Liver (tissue), 9 donors: Measurements from ENCODE around the gene GULP1. TPM values are rescaled to one million over a fixed set of nuclear protein-coding genes. Genes with fewer than 3 reads are reported as not detected.

Experiments
- DNase-seq: peaks from one replicate; pipeline ENCODE4 v3.0.0-alpha.2; 2017; ENCODE audit warnings: low spot score
- H3K27ac ChIP-seq, 2 donors: one replicate each; pipeline ENCODE4 v1.7.0; 2013; ENCODE audit warnings: inconsistent platforms in 2 of 2, low read length in 2 of 2, control low read depth in 1 of 2, low read depth in 1 of 2, mild to moderate bottlenecking in 1 of 2
- H3K27me3 ChIP-seq, 4 donors: one replicate each; pipeline versions ENCODE4 v1.6.1 to v1.7.0; 2013; ENCODE audit warnings: low read length in 3 of 4, inconsistent platforms in 1 of 4, mild to moderate bottlenecking in 1 of 4, moderate library complexity in 1 of 4; ENCODE audit not compliant: control insufficient read depth in 4 of 4, insufficient read depth in 4 of 4
- H3K36me3 ChIP-seq, 4 donors: one replicate each; pipeline versions ENCODE4 v1.6.1 to v1.7.0; 2013; ENCODE audit warnings: low read length in 3 of 4, mild to moderate bottlenecking in 3 of 4, low read depth in 1 of 4, moderate library complexity in 1 of 4; ENCODE audit not compliant: control insufficient read depth in 4 of 4, insufficient read depth in 3 of 4
- H3K4me1 ChIP-seq, 4 donors: one replicate each; pipeline versions ENCODE4 v1.6.1 to v1.7.0; 2013; ENCODE audit warnings: low read length in 3 of 4, mild to moderate bottlenecking in 3 of 4, moderate library complexity in 1 of 4; ENCODE audit not compliant: control insufficient read depth in 4 of 4, insufficient read depth in 4 of 4
- H3K4me3 ChIP-seq, 3 donors: one replicate each; pipeline versions ENCODE4 v1.6.1 to v1.7.0; 2013; ENCODE audit warnings: low read length in 3 of 3, control low read depth in 1 of 3, low read depth in 1 of 3, mild to moderate bottlenecking in 1 of 3
- H3K9ac ChIP-seq, 2 donors: one replicate each; pipeline ENCODE4 v1.7.0; 2013; ENCODE audit warnings: low read length in 2 of 2, mild to moderate bottlenecking in 2 of 2, moderate library complexity in 2 of 2, control low read depth in 1 of 2, low read depth in 1 of 2
- H3K9me3 ChIP-seq, 4 donors: one replicate each; pipeline versions ENCODE4 v1.6.1 to v1.7.0; 2013; ENCODE audit warnings: low read length in 3 of 4; ENCODE audit not compliant: control insufficient read depth in 4 of 4
- EGR1 ChIP-seq, 2 donors: IDR thresholded peaks; 2 replicates each; pipeline ENCODE4 v1.6.1; 2016 to 2018; ENCODE audit warnings: antibody characterized with exemption in 2 of 2, low read depth in 2 of 2
- FOXA1 ChIP-seq: IDR thresholded peaks from 2 replicates; pipeline ENCODE4 v1.6.1; 2016; ENCODE audit warnings: antibody characterized with exemption
- FOXA2 ChIP-seq: IDR thresholded peaks from 2 replicates; pipeline ENCODE4 v1.6.1; 2016; ENCODE audit warnings: antibody characterized with exemption
- GABPA ChIP-seq, 2 donors: IDR thresholded peaks in 1 of 2; conservative IDR thresholded peaks in 1 of 2; 2 replicates each; pipeline ENCODE4 v1.6.1; 2016; ENCODE audit warnings: antibody characterized with exemption in 2 of 2, mild to moderate bottlenecking in 1 of 2, moderate library complexity in 1 of 2
- HNF4A ChIP-seq, 2 donors: conservative IDR thresholded peaks; 2 replicates each; pipeline ENCODE4 v1.6.1; 2016; ENCODE audit warnings: antibody characterized with exemption in 2 of 2, mild to moderate bottlenecking in 2 of 2
- HNF4G ChIP-seq: IDR thresholded peaks from 2 replicates; pipeline ENCODE4 v1.6.1; 2016; ENCODE audit warnings: antibody characterized with exemption
- JUND ChIP-seq, 2 donors: IDR thresholded peaks; 2 replicates each; pipeline ENCODE4 v1.6.1; 2016; ENCODE audit warnings: antibody characterized with exemption in 2 of 2
- NR2F2 ChIP-seq: IDR thresholded peaks from 2 replicates; pipeline ENCODE4 v1.6.1; 2016; ENCODE audit warnings: antibody characterized with exemption
- RAD21 ChIP-seq, 2 donors: IDR thresholded peaks; 2 replicates each; pipeline ENCODE4 v1.6.1; 2016; ENCODE audit warnings: antibody characterized with exemption in 2 of 2, mild to moderate bottlenecking in 2 of 2
- RXRA ChIP-seq, 2 donors: IDR thresholded peaks; 2 replicates each; pipeline ENCODE4 v1.6.1; 2017 to 2018; ENCODE audit warnings: antibody characterized with exemption in 2 of 2, mild to moderate bottlenecking in 1 of 2
- SP1 ChIP-seq: IDR thresholded peaks from 2 replicates; pipeline ENCODE4 v1.6.1; 2018; ENCODE audit warnings: antibody characterized with exemption, mild to moderate bottlenecking
- TAF1 ChIP-seq: conservative IDR thresholded peaks from 2 replicates; pipeline ENCODE4 v1.6.1; 2016; ENCODE audit warnings: antibody characterized with exemption, mild to moderate bottlenecking
- YY1 ChIP-seq: IDR thresholded peaks from 2 replicates; pipeline ENCODE4 v1.6.1; 2016; ENCODE audit warnings: antibody characterized with exemption, mild to moderate bottlenecking
- WGBS: extraction: QIAGEN DNeasy Blood & Tissue Kit; methylation state at CpG from one replicate; pipeline ENCODE4 v1.1.7; 2013; 5-methylcytosine and 5-hydroxymethylcytosine counted together
- polyA plus RNA-seq, 2 donors: library from polyadenylated mRNA; stranded (reverse) in 1 of 2; unstranded in 1 of 2; fragments of 200-250 nt in 1 of 2; fragments of >200 nt in 1 of 2; fragmentation: Nextera tagmentation in 1 of 2; extraction: Ambion mirVana in 1 of 2; gene quantifications; one replicate each; pipeline versions ENCODE4 v1.2.1 to v1.2.3, GENCODE V29; 2013 to 2015
- total RNA-seq, 2 donors: library from RNA; depleted of rRNA; stranded (reverse); fragments of >200 nt; gene quantifications; one replicate each; pipeline ENCODE4 v1.2.3, GENCODE V29; 2014
- TF ChIP-seq, protein P1 (sequence below): IDR thresholded peaks from 2 replicates; pipeline ENCODE4 v1.6.1; 2016; ENCODE audit warnings: antibody characterized with exemption
- TF ChIP-seq, protein P2 (sequence below): IDR thresholded peaks from 2 replicates; pipeline ENCODE4 v1.6.1; 2016; ENCODE audit warnings: antibody characterized with exemption
- TF ChIP-seq, protein P3 (sequence below): fragments of 150-350 bp; IDR thresholded peaks from 2 replicates; pipeline ENCODE4 v1.5.1; 2017; ENCODE audit warnings: improper control_type of control experiment, low read depth, low read length; ENCODE audit not compliant: missing input control
- TF ChIP-seq, protein P4 (sequence below): IDR thresholded peaks from 2 replicates; pipeline ENCODE4 v1.6.1; 2016; ENCODE audit warnings: antibody characterized with exemption
- TF ChIP-seq, protein P5 (sequence below): IDR thresholded peaks from 2 replicates; pipeline ENCODE4 v1.6.1; 2016; ENCODE audit warnings: antibody characterized with exemption, mild to moderate bottlenecking
- donor health status: healthy.
- donor health status: healthy.
- donor health status: healthy.
- donor health status: healthy.
- donor health status: healthy.

The GULP1 gene
- total and polyA plus RNA-seq, 4 donors: 0.53 to 6.9 (median 0.89) TPM

DNA sequence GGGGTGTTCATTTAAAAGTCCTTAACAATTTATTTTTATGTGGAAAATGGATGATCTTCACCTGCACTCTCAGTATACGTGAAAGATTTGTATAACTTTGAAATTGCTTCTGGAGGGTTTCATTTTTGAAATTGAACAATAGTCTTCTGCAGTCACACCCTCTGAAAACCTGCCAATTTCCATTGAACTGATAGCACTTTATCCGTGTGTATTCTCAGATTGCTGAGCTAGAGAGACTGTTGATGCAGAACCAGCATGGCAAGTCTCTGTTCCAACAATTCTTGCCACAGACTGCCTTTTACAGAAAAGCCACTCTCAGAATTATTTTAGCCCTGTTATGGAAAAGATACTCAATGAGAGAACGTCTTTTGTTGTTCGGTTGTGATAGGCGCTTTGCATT lies 6.6 kb upstream of the GULP1 start:
- no peak for DNase-seq
- no peak overlapping the region for H3K27ac ChIP-seq

DNA sequence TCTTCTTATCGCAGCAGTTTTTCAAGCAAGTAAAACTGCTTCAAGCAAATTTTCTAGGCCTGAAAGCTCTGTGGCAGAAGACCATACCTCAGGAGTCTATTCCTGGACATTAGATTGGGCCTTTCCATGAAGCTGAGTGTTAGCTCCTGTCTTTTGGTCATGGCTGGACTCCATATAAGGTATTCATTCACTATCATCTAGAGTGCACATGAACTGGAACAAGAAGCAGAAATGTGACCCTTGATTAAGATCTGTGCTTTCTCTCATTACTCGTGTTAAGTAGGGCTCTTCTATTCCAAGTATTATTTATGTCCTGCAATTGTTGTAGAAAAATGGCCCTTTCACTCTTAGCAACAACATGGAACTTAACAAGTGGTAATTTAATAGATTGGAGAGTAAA lies 5.9 kb upstream of the GULP1 start:
- Histone ChIP-seq H3K4me3 (no peak overlapping the region), H3K9me3 (peaks cover 0 to 3% (median 0%) of the 10 kb centered on the region in 4 donors), H3K36me3 (no peaks in the 10 kb centered on the region), H3K4me1 (no peaks in the 10 kb centered on the region), H3K9ac (no peak overlapping the region), H3K27me3 (no peaks in the 10 kb centered on the region), H3K27ac (no peak overlapping the region)
- no peak for DNase-seq
- WGBS: 81% methylated on average over 2 of the region's 2 CpGs
- no peak for TF ChIP-seq HNF4G
- TF ChIP-seq HNF4A (conservative IDR thresholded peaks at IDR 0.05): no peak
- no peak for TF ChIP-seq GABPA (IDR thresholded peaks at IDR 0.05 in 1 of 2, conservative IDR thresholded peaks at IDR 0.05 in 1 of 2)
- no peak for TF ChIP-seq FOXA1
- no peak for TF ChIP-seq SP1
- TF ChIP-seq EGR1 (IDR thresholded peaks at IDR 0.05; ENCODE audit: low read depth in 2 of 2): no peak
- no peak for TF ChIP-seq TAF1
- TF ChIP-seq JUND (IDR thresholded peaks at IDR 0.05): no peak
- no peak for TF ChIP-seq RXRA (IDR thresholded peaks at IDR 0.05)
- TF ChIP-seq, protein P1, sequence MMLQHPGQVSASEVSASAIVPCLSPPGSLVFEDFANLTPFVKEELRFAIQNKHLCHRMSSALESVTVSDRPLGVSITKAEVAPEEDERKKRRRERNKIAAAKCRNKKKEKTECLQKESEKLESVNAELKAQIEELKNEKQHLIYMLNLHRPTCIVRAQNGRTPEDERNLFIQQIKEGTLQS: no peak
- TF ChIP-seq NR2F2: no peak
- TF ChIP-seq, protein P2, sequence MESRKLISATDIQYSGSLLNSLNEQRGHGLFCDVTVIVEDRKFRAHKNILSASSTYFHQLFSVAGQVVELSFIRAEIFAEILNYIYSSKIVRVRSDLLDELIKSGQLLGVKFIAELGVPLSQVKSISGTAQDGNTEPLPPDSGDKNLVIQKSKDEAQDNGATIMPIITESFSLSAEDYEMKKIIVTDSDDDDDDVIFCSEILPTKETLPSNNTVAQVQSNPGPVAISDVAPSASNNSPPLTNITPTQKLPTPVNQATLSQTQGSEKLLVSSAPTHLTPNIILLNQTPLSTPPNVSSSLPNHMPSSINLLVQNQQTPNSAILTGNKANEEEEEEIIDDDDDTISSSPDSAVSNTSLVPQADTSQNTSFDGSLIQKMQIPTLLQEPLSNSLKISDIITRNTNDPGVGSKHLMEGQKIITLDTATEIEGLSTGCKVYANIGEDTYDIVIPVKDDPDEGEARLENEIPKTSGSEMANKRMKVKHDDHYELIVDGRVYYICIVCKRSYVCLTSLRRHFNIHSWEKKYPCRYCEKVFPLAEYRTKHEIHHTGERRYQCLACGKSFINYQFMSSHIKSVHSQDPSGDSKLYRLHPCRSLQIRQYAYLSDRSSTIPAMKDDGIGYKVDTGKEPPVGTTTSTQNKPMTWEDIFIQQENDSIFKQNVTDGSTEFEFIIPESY: no peak
- TF ChIP-seq, protein P3, sequence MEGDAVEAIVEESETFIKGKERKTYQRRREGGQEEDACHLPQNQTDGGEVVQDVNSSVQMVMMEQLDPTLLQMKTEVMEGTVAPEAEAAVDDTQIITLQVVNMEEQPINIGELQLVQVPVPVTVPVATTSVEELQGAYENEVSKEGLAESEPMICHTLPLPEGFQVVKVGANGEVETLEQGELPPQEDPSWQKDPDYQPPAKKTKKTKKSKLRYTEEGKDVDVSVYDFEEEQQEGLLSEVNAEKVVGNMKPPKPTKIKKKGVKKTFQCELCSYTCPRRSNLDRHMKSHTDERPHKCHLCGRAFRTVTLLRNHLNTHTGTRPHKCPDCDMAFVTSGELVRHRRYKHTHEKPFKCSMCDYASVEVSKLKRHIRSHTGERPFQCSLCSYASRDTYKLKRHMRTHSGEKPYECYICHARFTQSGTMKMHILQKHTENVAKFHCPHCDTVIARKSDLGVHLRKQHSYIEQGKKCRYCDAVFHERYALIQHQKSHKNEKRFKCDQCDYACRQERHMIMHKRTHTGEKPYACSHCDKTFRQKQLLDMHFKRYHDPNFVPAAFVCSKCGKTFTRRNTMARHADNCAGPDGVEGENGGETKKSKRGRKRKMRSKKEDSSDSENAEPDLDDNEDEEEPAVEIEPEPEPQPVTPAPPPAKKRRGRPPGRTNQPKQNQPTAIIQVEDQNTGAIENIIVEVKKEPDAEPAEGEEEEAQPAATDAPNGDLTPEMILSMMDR: no peak
- no peak for TF ChIP-seq YY1

More for the DNA sequence above, 6.6 kb upstream of the GULP1 start:
- TF ChIP-seq HNF4G: no peak
- TF ChIP-seq, protein P4, sequence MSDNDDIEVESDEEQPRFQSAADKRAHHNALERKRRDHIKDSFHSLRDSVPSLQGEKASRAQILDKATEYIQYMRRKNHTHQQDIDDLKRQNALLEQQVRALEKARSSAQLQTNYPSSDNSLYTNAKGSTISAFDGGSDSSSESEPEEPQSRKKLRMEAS: no peak
- no peak for TF ChIP-seq YY1
- TF ChIP-seq, protein P1: no peak
- TF ChIP-seq RAD21 (IDR thresholded peaks at IDR 0.05): no peak
- no peak for TF ChIP-seq GABPA (IDR thresholded peaks at IDR 0.05 in 1 of 2, conservative IDR thresholded peaks at IDR 0.05 in 1 of 2)
- no peak for TF ChIP-seq RXRA (IDR thresholded peaks at IDR 0.05)
- TF ChIP-seq TAF1: no peak
- TF ChIP-seq, protein P2: no peak
- TF ChIP-seq, protein P5, sequence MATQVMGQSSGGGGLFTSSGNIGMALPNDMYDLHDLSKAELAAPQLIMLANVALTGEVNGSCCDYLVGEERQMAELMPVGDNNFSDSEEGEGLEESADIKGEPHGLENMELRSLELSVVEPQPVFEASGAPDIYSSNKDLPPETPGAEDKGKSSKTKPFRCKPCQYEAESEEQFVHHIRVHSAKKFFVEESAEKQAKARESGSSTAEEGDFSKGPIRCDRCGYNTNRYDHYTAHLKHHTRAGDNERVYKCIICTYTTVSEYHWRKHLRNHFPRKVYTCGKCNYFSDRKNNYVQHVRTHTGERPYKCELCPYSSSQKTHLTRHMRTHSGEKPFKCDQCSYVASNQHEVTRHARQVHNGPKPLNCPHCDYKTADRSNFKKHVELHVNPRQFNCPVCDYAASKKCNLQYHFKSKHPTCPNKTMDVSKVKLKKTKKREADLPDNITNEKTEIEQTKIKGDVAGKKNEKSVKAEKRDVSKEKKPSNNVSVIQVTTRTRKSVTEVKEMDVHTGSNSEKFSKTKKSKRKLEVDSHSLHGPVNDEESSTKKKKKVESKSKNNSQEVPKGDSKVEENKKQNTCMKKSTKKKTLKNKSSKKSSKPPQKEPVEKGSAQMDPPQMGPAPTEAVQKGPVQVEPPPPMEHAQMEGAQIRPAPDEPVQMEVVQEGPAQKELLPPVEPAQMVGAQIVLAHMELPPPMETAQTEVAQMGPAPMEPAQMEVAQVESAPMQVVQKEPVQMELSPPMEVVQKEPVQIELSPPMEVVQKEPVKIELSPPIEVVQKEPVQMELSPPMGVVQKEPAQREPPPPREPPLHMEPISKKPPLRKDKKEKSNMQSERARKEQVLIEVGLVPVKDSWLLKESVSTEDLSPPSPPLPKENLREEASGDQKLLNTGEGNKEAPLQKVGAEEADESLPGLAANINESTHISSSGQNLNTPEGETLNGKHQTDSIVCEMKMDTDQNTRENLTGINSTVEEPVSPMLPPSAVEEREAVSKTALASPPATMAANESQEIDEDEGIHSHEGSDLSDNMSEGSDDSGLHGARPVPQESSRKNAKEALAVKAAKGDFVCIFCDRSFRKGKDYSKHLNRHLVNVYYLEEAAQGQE: no peak
- TF ChIP-seq HNF4A (conservative IDR thresholded peaks at IDR 0.05): no peak
- TF ChIP-seq EGR1 (IDR thresholded peaks at IDR 0.05; ENCODE audit: low read depth in 2 of 2): no peak
- TF ChIP-seq FOXA1: no peak
- TF ChIP-seq JUND (IDR thresholded peaks at IDR 0.05): no peak
- no peak for TF ChIP-seq FOXA2
- TF ChIP-seq NR2F2: no peak
- no peak for TF ChIP-seq SP1
- H3K9ac ChIP-seq: no peak overlapping the region
- H3K4me3 ChIP-seq: no peak overlapping the region
- peaks cover 0 to 3% (median 0%) of the 10 kb centered on the region in 4 donors for H3K9me3 ChIP-seq
- peaks cover 0 to 1% (median 0%) of the 10 kb centered on the region in 4 donors for H3K4me1 ChIP-seq
- WGBS: 77% methylated on average over 5 of the region's 5 CpGs
- H3K36me3 ChIP-seq: no peaks in the 10 kb centered on the region
- H3K27me3 ChIP-seq: no peaks in the 10 kb centered on the region
